ENCODE measurements around the gene CXCL3. TPM values are rescaled to one million over a fixed set of nuclear protein-coding genes. Genes with fewer than 3 reads are reported as not detected.

Gene CXCL3
- total and polyA plus RNA-seq, 9 of the 15 experiments (the other 6 are each of a cell fraction or from before 2014, with no cell fraction given): 2.3 to 8.9 (median 6.1) TPM

- no peak for FAIRE-seq
Observed at GRCh38 chr4:74066232-74066631, 27.7 kb upstream of the CXCL3 start.

More at GRCh38 chr4:74066232-74066631, 27.7 kb upstream of the CXCL3 start:
- ATAC-seq (peak; percentile 32; the same call in 2 of the 3 replicates), DNase-seq (ENCODE audit: extremely low read depth in 1 of 4, low spot score in 3 of 4) (no peak)
- 85% methylated on average over 2 of the region's 2 CpGs for WGBS (ENCODE audit: insufficient coverage, low coverage, missing lambda C conversion rate)
- ChIA-PET CTCF (ENCODE audit: low intra/inter-chr PET ratio) (no interaction called here), POLR2A (interaction anchor here (1.5 kb wide), 1 partner anchor 8 kb away, joined by 4 read pairs; no protein-coding TSS in a partner anchor)
- H4K20me1 ChIP-seq (replicated peaks; ENCODE audit: control insufficient read depth, insufficient read depth, low read length): no peaks in the 10 kb centered on the region
- H3K4me2 ChIP-seq (ENCODE audit: insufficient read depth, low read length): no peak overlapping the region
- H3K79me2 ChIP-seq (ENCODE audit: control insufficient read depth, insufficient read depth, low read length): no peaks in the 10 kb centered on the region
- no peaks in the 10 kb centered on the region for H3K9me1 ChIP-seq (ENCODE audit: control insufficient read depth, insufficient read depth, low read length)
- H3K36me3 ChIP-seq (ENCODE audit: control insufficient read depth, insufficient read depth, low read length): no peaks in the 10 kb centered on the region
- no peak for TF ChIP-seq ARNT (IDR thresholded peaks at IDR 0.05)
- no peak for TF ChIP-seq BDP1 (IDR thresholded peaks at IDR 0.05; ENCODE audit: insufficient read depth, insufficient read length)
- no peak for TF ChIP-seq ZNF175 (CRISPR knock-in tag; IDR thresholded peaks at IDR 0.05; ENCODE audit: low read depth)
- no peak for TF ChIP-seq TSHZ1 (CRISPR knock-in tag; IDR thresholded peaks at IDR 0.05)
- TF ChIP-seq SMAD4 (CRISPR knock-in tag; conservative IDR thresholded peaks at IDR 0.05): 0 out of 2 replicates have a peak, but pooled peaks have one; percentile 21
- H3K9ac ChIP-seq (ENCODE audit: insufficient read depth in 1 of 2, low read depth in 2 of 2, low read length in 2 of 2): no peak overlapping the region
- H3K27me3 ChIP-seq (ENCODE audit: control insufficient read depth in 2 of 2, insufficient read depth in 2 of 2, low read length in 2 of 2): no peaks in the 10 kb centered on the region
- in situ Hi-C loops (cut with MboI): no loop called here
- peaks cover 11% of the 10 kb centered on the region for H3K9me3 ChIP-seq (replicated peaks; ENCODE audit: control insufficient read depth, insufficient read depth, low read depth, low read length)
- peak overlapping the region; percentile 66 for H2AFZ ChIP-seq (ENCODE audit: low read depth, low read length)
- no peak overlapping the region for H3K4me3 ChIP-seq
- intact Hi-C loops (cut with micrococcal nuclease): no loop called here
- H3K27ac ChIP-seq (ENCODE audit: extremely low read depth, low read depth, low read length): no peak overlapping the region; the same call in 2 of the 3 replicates
- BruUV-seq (replicated peaks): no TSS peak
- peaks cover 0 to 22% of the 10 kb centered on the region in 2 experiments; a peak in 2 of 5 replicates for H3K4me1 ChIP-seq (replicated peaks in 1 of 2; ENCODE audit: control insufficient read depth in 2 of 2, insufficient read depth in 2 of 2, low read length in 2 of 2)

All from K562 (cell line).